Measurements from ENCODE around the gene PTPRT. TPM values are rescaled to one million over a fixed set of nuclear protein-coding genes. Genes with fewer than 3 reads are reported as not detected.

Gene PTPRT
- total RNA-seq, 1 experiment from 2014 or later = 0.20 TPM

DNA sequence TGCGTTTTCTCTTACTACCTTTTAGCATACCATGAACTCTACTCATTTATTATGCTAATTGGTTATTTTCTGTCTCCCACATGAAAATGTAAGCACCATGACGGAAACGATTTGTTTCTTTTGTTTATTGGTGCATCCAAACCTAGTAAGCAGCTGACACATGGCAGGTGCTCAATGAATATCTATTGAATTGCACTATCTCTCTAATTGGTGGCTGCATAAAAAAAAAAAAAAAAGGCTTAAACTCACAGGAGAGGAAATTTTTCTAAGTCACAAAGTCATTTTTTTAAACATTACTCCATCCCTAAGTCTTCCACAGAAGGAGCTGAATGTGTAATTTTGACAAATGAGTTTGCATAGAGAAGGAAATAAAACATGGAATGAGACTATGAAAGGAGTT lies 608.4 kb downstream of the PTPRT start:
- peaks cover 10% of the 10 kb centered on the region for H3K9me3 Mint-ChIP-seq (ENCODE audit: unreplicated experiment)
- ChIA-PET POLR2A (no interaction called here), CTCF (no interaction called here)
- no peak for TF ChIP-seq CTCF (IDR thresholded peaks at IDR 0.05; ENCODE audit: insufficient read depth in 1 of 2, low read depth in 1 of 2, low read length in 1 of 2, severe bottlenecking in 1 of 2, unreplicated experiment in 1 of 2)
- no peaks in the 10 kb centered on the region for H3K27me3 Mint-ChIP-seq (ENCODE audit: insufficient read depth, unreplicated experiment)
- H3K4me3 ChIP-seq (ENCODE audit: low read depth, low read length) = no peak overlapping the region
- no peak overlapping the region for H3K27ac Mint-ChIP-seq (ENCODE audit: unreplicated experiment)
- no peaks in the 10 kb centered on the region for H3K36me3 Mint-ChIP-seq (ENCODE audit: insufficient read depth, unreplicated experiment)
- H3K4me3 Mint-ChIP-seq (ENCODE audit: unreplicated experiment) = no peak overlapping the region
- H3K4me1 ChIP-seq = no peaks in the 10 kb centered on the region
- no peaks in the 10 kb centered on the region for H3K4me1 Mint-ChIP-seq (ENCODE audit: low read depth, unreplicated experiment)
- DNase-seq = no peak
- intact Hi-C loops (cut with micrococcal nuclease; ENCODE audit: unreplicated experiment) = no loop called here
- H3K9me3 ChIP-seq = no peaks in the 10 kb centered on the region; the same call in 1 of the 2 replicates
- no peaks in the 10 kb centered on the region for H3K27me3 ChIP-seq (replicated peaks; ENCODE audit: control insufficient read depth, insufficient read depth, low read length)
- no TSS peak for BruUV-seq (replicated peaks)
- H3K36me3 ChIP-seq (ENCODE audit: control insufficient read depth, insufficient read depth, low read length) = no peaks in the 10 kb centered on the region

DNA sequence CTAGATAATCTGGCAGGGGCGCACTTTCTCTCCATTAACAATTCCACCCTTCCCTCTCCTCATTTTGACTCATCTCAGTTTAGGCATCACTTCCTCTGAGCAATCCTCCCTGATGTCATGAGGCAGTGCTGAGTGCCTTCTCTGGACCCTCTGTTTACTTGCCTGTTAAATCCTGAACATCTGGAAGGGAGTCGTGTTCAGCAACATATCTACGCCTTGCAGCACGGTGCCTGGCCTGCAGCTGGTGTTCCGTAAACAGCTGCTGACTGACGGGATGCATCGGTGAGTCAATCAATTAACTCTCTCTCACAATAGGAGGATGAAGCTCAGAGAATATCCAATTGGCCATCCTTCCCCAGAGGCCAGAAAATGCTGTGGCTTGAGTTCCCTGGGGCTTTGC lies 613.5 kb downstream of the PTPRT start:
- intact Hi-C loops (cut with micrococcal nuclease; ENCODE audit: unreplicated experiment) = no loop called here
- no peak overlapping the region for H3K4me3 ChIP-seq (ENCODE audit: low read depth, low read length)
- Mint-ChIP-seq H3K4me1 (ENCODE audit: low read depth, unreplicated experiment) (no peaks in the 10 kb centered on the region), H3K27ac (ENCODE audit: unreplicated experiment) (no peak overlapping the region), H3K36me3 (ENCODE audit: insufficient read depth, unreplicated experiment) (no peaks in the 10 kb centered on the region), H3K4me3 (ENCODE audit: unreplicated experiment) (no peak overlapping the region), H3K27me3 (ENCODE audit: insufficient read depth, unreplicated experiment) (no peaks in the 10 kb centered on the region), H3K9me3 (ENCODE audit: unreplicated experiment) (peaks cover 23% of the 10 kb centered on the region)
- no peaks in the 10 kb centered on the region for H3K36me3 ChIP-seq (ENCODE audit: control insufficient read depth, insufficient read depth, low read length)
- POLR2A ChIA-PET = no interaction called here
- no peak for TF ChIP-seq CTCF (IDR thresholded peaks at IDR 0.05; ENCODE audit: insufficient read depth in 1 of 2, low read depth in 1 of 2, low read length in 1 of 2, severe bottlenecking in 1 of 2, unreplicated experiment in 1 of 2)
- no TSS peak for BruUV-seq (replicated peaks)
- no peaks in the 10 kb centered on the region for H3K27me3 ChIP-seq (replicated peaks; ENCODE audit: control insufficient read depth, insufficient read depth, low read length)
- CTCF ChIA-PET = no interaction called here
- peaks cover 11% of the 10 kb centered on the region for H3K9me3 ChIP-seq
- no peak for DNase-seq
- no peaks in the 10 kb centered on the region; the same call in 1 of the 2 replicates for H3K4me1 ChIP-seq

DNA sequence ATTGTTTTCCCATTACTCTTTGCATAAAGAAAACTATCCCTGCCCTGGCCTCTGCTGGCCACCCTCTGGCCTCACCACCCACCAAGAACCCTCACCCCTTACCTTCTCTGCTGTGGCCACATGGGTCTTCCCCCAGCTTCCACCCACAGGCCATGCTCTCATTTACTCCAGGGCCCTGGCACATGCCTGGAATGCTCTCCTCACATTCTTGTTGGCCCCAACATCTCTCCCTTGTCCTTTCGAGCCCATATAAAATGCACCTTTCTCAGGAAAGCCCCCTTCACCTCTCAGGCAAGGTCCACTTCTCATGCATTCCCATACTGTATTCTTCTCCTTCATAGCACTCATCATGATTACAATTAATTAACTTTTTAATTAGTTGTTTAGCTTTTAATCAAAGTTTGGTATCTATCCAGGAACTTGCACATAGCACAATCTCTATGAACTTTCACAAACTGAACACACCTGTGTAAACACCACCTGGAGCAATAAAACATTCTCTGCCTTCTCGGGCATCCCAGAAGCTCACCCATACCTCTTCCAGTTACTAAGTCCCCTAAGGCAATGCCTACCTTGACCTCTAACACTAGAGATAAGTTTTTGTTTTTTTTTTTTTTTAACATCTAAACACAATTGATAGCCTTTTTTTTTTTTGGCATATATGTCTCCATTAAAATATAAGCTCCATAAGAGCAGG lies 617.2 kb downstream of the PTPRT start:
- intact Hi-C loops (cut with micrococcal nuclease; ENCODE audit: unreplicated experiment) = no loop called here
- H3K9me3 Mint-ChIP-seq (ENCODE audit: unreplicated experiment) = peaks cover 23% of the 10 kb centered on the region
- POLR2A ChIA-PET = no interaction called here
- DNase-seq = no peak
- Histone ChIP-seq H3K9me3 (peaks cover 13% of the 10 kb centered on the region; the same call in 1 of the 2 replicates), H3K36me3 (ENCODE audit: control insufficient read depth, insufficient read depth, low read length) (no peaks in the 10 kb centered on the region), H3K27me3 (replicated peaks; ENCODE audit: control insufficient read depth, insufficient read depth, low read length) (no peaks in the 10 kb centered on the region), H3K4me1 (no peaks in the 10 kb centered on the region; the same call in 1 of the 2 replicates), H3K4me3 (ENCODE audit: low read depth, low read length) (no peak overlapping the region)
- no peaks in the 10 kb centered on the region for H3K36me3 Mint-ChIP-seq (ENCODE audit: insufficient read depth, unreplicated experiment)
- no peak overlapping the region for H3K4me3 Mint-ChIP-seq (ENCODE audit: unreplicated experiment)
- H3K4me1 Mint-ChIP-seq (ENCODE audit: low read depth, unreplicated experiment) = no peaks in the 10 kb centered on the region
- H3K27ac Mint-ChIP-seq (ENCODE audit: unreplicated experiment) = no peak overlapping the region
- CTCF ChIA-PET = no interaction called here
- no TSS peak for BruUV-seq (replicated peaks)
- no peaks in the 10 kb centered on the region for H3K27me3 Mint-ChIP-seq (ENCODE audit: insufficient read depth, unreplicated experiment)
- TF ChIP-seq CTCF (IDR thresholded peaks at IDR 0.05; ENCODE audit: insufficient read depth in 1 of 2, low read depth in 1 of 2, low read length in 1 of 2, severe bottlenecking in 1 of 2, unreplicated experiment in 1 of 2) = no peak
